ENCODE measurements around the gene GAREM1. TPM values are rescaled to one million over a fixed set of nuclear protein-coding genes. Genes with fewer than 3 reads are reported as not detected.
"Not testable (repeated sequence)": the region's sequence is repeated elsewhere in the genome, so short reads cannot be mapped to it uniquely, and the experiment has no call there.

The GAREM1 gene
- total RNA-seq, 1 donor from 2014 or later: 1.7 TPM

DNA sequence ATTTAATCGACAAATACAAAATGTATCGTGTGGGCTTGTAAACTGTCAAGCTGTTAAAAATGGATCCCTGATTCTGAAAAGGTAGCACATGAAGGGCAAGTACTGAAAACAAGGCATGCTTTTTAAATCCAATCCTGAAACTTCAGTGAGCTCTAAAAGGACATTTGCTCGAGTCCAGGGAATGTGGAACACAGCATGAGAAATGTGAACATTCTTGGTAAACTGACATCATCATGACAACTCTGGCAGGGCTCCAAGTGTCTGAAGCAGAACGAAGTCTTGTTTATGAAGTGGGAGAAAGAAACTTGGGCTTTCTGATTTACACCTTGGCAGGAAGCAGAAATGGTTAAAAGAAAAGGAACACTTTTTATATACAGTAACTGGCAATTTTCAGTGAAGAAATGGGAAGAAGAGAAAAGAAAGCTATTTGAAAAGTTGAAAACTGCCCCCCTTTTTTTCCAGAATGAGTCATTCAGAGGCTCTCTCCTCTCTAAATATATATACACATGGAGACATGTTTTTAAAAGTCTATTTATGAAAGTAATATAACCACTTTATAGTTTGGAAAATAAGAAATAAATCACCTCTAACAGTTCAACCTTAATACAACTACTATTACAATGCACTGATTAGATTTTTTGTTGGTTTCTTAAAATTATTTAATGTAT lies 120.8 kb downstream of the GAREM1 start:
- no peaks in the 10 kb centered on the region for H3K36me3 Mint-ChIP-seq (ENCODE audit: unreplicated experiment)
- TF ChIP-seq, protein P1, sequence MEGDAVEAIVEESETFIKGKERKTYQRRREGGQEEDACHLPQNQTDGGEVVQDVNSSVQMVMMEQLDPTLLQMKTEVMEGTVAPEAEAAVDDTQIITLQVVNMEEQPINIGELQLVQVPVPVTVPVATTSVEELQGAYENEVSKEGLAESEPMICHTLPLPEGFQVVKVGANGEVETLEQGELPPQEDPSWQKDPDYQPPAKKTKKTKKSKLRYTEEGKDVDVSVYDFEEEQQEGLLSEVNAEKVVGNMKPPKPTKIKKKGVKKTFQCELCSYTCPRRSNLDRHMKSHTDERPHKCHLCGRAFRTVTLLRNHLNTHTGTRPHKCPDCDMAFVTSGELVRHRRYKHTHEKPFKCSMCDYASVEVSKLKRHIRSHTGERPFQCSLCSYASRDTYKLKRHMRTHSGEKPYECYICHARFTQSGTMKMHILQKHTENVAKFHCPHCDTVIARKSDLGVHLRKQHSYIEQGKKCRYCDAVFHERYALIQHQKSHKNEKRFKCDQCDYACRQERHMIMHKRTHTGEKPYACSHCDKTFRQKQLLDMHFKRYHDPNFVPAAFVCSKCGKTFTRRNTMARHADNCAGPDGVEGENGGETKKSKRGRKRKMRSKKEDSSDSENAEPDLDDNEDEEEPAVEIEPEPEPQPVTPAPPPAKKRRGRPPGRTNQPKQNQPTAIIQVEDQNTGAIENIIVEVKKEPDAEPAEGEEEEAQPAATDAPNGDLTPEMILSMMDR (IDR thresholded peaks at IDR 0.05): no peak
- H3K4me1 Mint-ChIP-seq (ENCODE audit: unreplicated experiment): peaks cover 40% of the 10 kb centered on the region
- peak overlapping the region; percentile 98 for H3K27ac Mint-ChIP-seq (ENCODE audit: unreplicated experiment)
- H3K4me3 Mint-ChIP-seq (ENCODE audit: unreplicated experiment): peak overlapping the region; percentile 76
- no peaks in the 10 kb centered on the region for H3K9me3 Mint-ChIP-seq (ENCODE audit: unreplicated experiment)
- peak; percentile 90 for DNase-seq (ENCODE audit: extremely low spot score, unreplicated experiment)
- no peaks in the 10 kb centered on the region for H3K27me3 Mint-ChIP-seq (ENCODE audit: unreplicated experiment)

DNA sequence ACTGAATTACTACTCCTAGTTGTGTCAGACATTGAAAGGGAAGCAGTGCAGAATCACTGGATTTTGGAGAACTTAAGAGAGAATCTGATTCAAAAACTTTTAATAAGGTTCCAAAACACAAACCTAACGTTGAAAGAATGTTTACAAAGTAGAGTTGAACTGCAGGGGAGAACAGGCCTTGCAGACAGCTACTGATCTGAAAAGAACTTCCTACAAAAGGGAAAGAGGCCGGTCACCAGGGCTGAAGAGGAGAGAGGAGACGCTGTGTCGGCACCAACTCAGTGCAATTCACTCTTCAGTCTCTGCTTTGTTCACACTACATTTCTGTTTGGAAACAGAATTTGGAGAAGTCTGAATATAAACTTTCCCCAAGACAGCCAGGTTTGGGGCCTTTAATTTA lies 124.0 kb downstream of the GAREM1 start:
- no peak overlapping the region for H3K4me3 Mint-ChIP-seq (ENCODE audit: unreplicated experiment)
- DNase-seq (ENCODE audit: extremely low spot score, unreplicated experiment): no peak
- no peaks in the 10 kb centered on the region for H3K36me3 Mint-ChIP-seq (ENCODE audit: unreplicated experiment)
- peaks cover 33% of the 10 kb centered on the region for H3K4me1 Mint-ChIP-seq (ENCODE audit: unreplicated experiment)
- TF ChIP-seq, protein P1 (IDR thresholded peaks at IDR 0.05): no peak
- no peaks in the 10 kb centered on the region for H3K27me3 Mint-ChIP-seq (ENCODE audit: unreplicated experiment)
- H3K9me3 Mint-ChIP-seq (ENCODE audit: unreplicated experiment): no peaks in the 10 kb centered on the region
- peak overlapping the region; percentile 86 for H3K27ac Mint-ChIP-seq (ENCODE audit: unreplicated experiment)

DNA sequence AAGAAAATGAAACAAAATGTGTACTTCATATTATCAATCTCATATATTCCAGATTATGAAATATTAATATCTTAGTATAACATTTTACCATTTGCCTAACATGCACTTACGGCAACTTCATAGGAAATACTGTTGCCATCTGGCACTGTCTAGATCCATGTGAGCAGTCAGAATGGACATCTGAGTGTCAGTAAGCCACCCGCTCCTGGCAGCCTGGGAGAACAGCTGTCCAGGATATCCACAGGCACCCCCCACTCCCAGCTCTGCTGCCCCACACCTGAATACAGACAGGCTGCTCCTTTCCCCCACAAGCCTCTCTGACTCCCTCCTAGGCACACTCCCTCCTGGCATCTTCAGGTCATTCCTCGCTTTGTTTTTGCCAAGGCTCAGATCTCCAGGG lies 127.0 kb downstream of the GAREM1 start:
- Mint-ChIP-seq H3K4me1 (ENCODE audit: unreplicated experiment) (peaks cover 10% of the 10 kb centered on the region), H3K36me3 (ENCODE audit: unreplicated experiment) (no peaks in the 10 kb centered on the region), H3K9me3 (ENCODE audit: unreplicated experiment) (no peaks in the 10 kb centered on the region), H3K27ac (ENCODE audit: unreplicated experiment) (no peak overlapping the region), H3K4me3 (ENCODE audit: unreplicated experiment) (no peak overlapping the region), H3K27me3 (ENCODE audit: unreplicated experiment) (no peaks in the 10 kb centered on the region)
- TF ChIP-seq, protein P1 (IDR thresholded peaks at IDR 0.05): no peak
- no peak for DNase-seq (ENCODE audit: extremely low spot score, unreplicated experiment)

DNA sequence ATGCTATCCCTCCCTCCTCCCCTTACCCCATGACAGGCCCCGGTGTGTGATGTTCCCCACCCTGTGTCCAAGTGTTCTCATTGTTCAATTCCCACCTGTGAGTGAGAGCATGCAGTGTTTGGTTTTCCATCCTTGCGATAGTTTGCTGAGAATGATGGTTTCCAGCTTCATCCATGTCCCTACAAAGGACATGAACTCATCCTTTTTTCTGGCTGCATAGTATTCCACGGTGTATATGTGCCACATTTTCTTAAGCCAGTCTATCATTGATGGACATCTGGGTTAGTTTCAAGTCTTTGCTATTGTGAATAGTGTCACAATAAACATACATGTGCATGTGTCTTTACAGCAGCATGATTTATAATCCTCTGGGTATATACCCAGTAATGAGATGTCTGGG lies 129.6 kb downstream of the GAREM1 start:
- not testable (repeated sequence) for H3K36me3 Mint-ChIP-seq (ENCODE audit: unreplicated experiment); H3K27me3 Mint-ChIP-seq (ENCODE audit: unreplicated experiment); DNase-seq (ENCODE audit: extremely low spot score, unreplicated experiment); H3K4me1 Mint-ChIP-seq (ENCODE audit: unreplicated experiment); H3K4me3 Mint-ChIP-seq (ENCODE audit: unreplicated experiment); H3K9me3 Mint-ChIP-seq (ENCODE audit: unreplicated experiment); H3K27ac Mint-ChIP-seq (ENCODE audit: unreplicated experiment)

DNA sequence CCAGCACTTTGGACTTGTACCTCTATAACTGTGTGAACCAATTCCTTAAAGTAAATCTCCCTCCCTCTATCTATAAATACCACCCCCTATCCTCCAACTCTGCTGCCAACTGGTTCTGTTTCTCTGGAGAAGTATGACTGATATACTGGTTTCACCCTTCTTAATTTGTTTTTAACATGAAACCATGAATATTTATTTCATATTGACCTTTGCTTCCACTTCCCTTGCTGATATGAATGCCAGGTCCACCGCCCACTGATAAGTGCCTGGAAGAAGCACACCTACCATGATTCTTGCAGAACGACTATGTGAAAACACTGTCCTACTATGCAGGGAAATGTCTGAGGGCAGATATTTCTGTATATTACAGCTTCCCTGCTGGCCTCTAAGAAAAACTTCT lies 131.6 kb downstream of the GAREM1 start:
- no peak for DNase-seq (ENCODE audit: extremely low spot score, unreplicated experiment)
- H3K27ac Mint-ChIP-seq (ENCODE audit: unreplicated experiment): no peak overlapping the region
- no peaks in the 10 kb centered on the region for H3K27me3 Mint-ChIP-seq (ENCODE audit: unreplicated experiment)
- no peak overlapping the region for H3K4me3 Mint-ChIP-seq (ENCODE audit: unreplicated experiment)
- TF ChIP-seq, protein P1 (IDR thresholded peaks at IDR 0.05): no peak
- no peaks in the 10 kb centered on the region for H3K9me3 Mint-ChIP-seq (ENCODE audit: unreplicated experiment)
- no peaks in the 10 kb centered on the region for H3K4me1 Mint-ChIP-seq (ENCODE audit: unreplicated experiment)
- no peaks in the 10 kb centered on the region for H3K36me3 Mint-ChIP-seq (ENCODE audit: unreplicated experiment)
